Hindlimb muscle (tissue), 1 donor: ENCODE results near the gene CLEC4C. TPM values are rescaled to one million over a fixed set of nuclear protein-coding genes. Genes with fewer than 3 reads are reported as not detected.

Experiments used
- DNase-seq: peaks from one replicate; pipeline ENCODE4 v3.0.0-alpha.2; 2013
- polyA plus RNA-seq: library from polyadenylated mRNA; unstranded; fragments of 120-200 nt; gene quantifications from one replicate; pipeline ENCODE4 v1.2.1, GENCODE V29; 2013; ENCODE audit not compliant: insufficient read length

CLEC4C gene
- polyA plus RNA-seq, 1 donor = not detected

DNA sequence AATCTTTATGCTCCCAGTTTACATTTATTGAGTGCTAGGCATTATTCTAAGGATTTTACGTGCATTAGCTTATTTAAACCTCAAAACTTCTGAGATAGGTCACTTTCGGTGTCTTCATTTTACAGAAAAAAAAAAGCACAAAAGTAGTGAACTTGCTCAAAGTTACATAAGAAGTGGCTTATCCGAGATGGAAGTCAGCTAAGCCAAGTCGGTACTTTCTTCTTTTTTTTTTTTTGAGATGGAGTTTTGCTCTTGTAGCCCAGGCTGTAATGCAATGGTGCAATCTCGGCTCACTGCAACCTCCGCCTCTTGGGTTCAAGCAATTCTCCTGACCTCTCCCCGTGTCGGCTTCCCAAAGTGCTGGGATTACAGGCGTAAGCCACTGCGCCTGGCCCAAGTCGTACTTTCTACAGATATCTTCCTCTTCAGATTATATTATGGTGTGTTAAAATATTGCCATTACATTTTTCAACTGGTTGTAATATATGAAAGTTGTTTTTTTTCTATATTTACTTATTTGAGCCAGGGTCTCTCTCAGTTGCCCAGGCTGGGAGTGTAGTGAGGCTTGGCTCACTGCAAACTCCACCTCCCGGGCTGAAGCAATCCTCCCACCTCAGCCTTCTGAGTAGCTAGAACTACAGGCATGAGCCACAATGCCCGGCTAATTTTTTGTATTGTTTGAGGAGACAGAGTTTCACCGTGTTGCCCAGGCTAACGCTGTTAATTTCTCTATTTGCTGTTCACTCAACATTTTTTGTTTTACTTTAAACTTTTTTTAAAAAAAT, 27.0 kb downstream of the CLEC4C start:
- DNase-seq = no peak

DNA sequence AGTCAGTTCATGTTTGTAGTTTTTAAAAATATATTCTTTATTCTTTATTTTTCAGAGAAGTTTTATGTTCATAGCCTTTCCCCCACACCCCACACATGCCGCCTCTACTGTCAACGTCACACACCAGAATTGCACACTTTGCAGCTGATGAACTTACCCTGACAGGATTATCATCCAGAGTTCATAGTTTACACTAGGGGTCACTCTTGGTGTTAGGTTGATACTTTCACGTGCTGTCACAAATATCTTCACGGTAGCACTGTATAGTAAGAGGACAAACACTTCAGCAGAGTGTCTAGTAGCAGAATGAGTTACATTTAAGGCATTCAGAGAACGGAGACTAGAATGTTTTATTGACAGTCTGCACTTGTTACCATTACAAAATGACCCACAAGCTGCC, 30.8 kb downstream of the CLEC4C start:
- no peak for DNase-seq

DNA sequence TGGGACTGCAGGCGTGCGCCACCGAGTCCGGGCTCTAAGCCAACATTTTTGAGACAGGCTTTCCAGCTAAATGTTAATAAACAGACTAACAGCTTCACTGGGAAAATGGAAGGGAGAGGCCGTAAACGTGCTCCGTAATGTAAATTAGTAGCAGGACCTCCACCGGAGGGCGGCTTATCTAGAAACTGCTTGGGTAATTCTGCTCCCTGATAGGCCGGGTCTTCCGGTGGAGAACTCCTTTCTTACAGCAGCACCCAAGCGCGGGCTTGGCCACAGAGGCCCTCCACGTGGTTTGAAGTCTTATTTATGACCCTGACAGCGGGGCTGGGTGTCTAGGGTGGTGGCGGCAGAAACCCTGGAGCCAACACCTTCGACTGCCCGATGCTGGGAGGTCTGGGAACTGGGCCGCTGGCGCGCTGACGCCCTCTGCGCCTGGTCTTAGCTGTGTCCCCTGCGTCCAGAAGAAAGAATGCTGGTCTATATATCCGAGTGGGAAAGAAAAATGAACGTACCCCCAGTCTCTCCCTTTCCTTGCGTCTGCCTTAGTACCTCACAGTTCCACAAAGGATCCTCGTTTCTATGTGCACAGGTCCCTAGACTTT, 34.2 kb downstream of the CLEC4C start:
- DNase-seq = no peak

DNA sequence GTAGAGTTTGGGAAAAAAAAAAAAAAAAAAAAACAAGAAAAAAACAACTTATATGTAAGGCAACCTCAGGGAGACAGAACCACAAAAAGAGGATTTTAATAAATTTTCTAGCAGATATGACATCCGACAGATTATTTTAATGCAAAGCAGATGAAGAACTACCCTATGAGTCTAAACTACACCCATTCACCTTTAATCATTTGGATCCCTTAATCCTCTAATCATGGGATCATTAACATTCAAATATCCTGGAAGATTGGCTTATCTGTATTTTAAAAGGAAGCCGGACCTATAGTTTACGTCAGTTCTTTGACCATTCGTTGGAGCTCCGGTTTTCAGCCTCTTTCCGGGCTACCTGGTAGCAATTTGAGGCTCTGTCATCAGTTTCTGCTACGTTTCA, 36.0 kb downstream of the CLEC4C start, which contains the start of gene DPPA3:
TSS of gene DPPA3 (plus strand) at position 301 of the 400 bp plus-strand sequence. CDS start 138 bp downstream, outside the sequence.
- DNase-seq = no peak

DNA sequence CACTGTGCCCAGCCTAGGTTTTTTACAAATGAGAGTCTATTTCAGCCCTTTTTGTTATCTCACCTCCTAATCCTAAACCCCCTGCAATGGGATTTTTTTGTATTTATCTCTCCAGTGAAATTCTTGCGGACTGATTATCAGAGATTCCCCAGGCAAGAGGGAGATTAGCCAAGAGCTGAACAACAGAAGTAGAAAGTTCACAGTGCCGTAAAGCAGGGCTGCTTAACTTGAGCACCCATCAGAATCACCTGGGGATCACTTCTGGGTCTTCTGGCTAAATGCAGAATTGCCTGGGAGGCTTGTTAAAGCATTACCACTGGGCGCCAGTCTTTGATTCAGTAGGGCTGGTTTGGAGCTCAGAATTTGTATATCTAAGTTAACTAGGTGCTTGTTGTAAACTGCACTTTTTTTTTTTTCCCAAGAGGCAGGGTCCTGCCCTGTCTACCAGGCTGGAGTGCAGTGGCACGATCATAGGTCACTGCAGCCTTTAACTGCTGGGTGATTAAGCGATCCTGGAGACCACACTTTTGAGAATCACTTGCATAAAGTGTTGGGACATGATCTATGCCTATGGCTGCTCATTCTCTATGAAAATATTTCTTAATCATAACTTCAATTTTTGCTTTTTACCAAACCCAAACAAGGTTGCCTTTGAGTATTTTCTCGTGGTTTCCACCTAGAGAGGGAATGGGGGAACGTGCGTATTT, 37.1 kb downstream of the CLEC4C start:
- DNase-seq = no peak

DNA sequence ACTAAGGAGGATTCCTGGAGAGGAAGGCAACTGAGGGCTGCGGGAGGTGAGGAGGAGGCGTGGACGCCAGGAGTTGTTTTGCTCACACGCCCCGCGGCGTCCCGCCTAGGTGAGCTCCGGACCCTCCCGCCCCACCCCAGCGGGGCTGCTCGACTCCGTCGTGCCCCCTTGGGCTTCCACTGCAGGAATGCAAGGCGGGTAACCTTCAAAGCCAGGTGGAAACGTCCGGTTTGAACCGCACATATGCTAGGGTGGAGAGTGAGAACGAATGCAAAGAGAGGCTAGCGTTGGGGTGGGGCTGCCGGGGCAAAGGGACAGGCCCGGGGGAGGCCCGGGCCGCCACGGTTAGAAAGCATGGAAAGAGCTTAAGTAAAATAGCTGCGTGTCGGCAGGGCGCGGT, 41.3 kb downstream of the CLEC4C start:
- no peak for DNase-seq

DNA sequence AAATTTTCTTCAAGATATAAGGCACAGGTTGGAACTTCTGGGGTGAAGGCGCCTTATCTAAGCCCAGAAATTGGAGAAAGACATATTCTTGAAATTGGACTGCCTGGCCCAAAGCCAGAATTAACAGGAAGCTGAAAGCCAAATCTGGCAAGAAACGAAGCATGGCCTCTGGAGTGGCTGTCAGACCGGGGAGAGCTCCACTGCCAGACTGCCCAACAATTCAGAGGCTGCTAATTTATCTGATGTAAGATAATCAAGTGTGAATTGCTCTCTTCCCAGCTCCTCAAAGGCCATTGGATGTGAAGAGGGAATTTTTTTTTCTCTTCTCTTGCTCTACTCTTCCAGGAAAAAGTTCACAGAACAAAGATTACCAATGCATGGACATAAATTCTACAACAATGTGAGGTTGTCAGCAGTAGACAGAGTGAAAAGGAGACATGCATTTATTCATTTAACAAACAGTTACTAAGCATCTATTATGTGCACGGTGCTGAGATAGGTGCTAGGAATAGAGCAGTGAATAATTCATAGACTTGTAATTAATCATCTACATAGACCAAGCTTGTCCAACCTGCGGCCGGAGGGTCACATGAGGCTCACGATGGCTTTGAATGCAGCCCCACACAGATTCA, 51.5 kb downstream of the CLEC4C start, which contains the start of gene GDF3:
TSS of gene GDF3 (minus strand) at position 210 of the 632 bp plus-strand sequence. CDS start at position 163, 47 bp downstream.
- no peak for DNase-seq

DNA sequence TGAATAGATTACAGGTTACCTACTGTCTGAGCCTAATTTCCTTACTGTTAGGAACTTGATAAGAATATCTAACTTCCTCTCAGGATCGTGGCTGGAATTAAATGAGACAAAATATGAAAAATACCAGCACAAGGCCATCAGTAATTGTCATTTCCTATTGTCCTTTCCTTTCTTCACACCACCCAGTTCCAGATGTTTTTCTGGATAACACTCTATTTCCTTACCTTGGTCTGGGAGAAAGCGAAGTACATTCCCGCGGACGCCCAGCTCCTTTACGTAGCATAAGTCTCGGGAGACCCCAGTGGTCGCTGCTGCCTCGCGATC, 52.0 kb downstream of the CLEC4C start:
- DNase-seq = no peak

DNA sequence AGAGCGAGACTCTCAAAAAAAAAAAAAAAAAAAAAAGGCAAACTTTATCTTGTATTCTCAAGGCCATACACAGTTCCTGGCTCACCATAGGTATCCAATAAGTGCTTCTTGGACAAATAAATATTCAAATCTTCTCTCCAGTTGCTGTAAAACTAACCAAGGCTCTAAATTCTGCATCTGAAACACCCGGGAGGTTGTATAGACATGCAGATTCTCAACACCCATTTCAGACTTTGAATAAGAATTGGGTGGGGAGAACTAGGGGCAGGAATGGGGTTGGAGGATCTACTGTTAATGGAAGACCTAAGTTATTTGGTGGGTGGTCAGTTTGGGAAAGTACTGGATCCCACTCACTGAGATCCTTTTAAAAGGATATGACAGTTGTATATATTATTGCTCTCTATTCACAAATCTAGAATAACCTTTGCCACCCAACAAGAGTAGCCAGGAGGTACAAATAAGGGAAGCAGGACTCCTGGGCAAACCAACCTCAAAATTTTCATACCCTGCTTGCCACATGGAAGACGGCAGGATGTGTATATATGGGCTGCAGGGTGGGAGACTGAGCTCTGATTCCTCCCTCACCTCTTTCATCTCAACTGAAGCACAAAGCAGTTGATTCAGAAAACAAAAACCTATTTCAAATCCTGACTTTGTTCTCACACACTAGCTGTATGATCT, 52.5 kb downstream of the CLEC4C start:
- DNase-seq = no peak

DNA sequence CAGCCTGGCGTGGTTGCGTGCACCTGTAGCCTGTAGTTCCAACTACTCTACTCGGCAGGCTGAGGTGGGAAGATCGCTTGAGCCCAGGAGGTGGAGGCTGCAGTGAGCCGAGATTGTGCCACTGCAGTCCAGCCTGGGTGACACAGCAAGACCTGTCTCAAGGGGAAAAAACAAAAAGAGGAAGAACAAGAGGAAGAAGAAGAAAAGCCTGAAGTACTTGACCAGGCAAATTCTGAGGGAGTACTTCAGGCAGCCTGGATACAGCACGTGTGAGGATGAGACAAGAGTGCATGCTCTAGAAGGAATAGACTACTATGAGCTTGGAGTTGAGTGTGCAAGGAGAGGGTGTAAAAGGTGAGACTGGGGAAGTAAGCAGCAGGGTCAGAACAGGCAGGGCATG, 53.4 kb downstream of the CLEC4C start:
- DNase-seq = no peak

DNA sequence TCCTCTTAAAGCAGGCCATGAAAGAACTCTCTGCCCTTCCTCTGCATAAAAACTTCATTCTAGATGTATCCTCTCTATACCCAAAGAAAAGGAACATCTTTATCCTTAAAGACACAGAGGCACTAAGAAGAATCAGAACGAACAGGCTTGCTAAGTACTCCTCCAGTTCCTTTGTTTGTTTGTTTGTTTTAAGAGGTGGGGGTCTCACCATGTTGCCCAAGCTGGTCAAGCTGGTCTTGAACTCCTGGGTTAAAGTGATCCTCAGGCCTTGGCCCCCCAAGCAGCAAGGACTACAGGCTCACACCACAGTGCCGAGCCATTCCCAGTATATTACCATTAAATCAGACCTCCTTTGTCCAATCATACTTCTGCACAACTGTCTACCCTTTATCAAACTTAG, 65.6 kb downstream of the CLEC4C start:
- DNase-seq = no peak

Other genes with a start within 250 kb of the CLEC4C start
- 25.1 TPM for gene CD163, start 243.6 kb downstream of the CLEC4C start, polyA plus RNA-seq
- gene APOBEC1, start 81.5 kb downstream of the CLEC4C start, polyA plus RNA-seq = not detected
- not detected for gene GDF3, start 51.6 kb downstream of the CLEC4C start, polyA plus RNA-seq
- gene DPPA3, start 35.9 kb downstream of the CLEC4C start, polyA plus RNA-seq = not detected
- gene NANOGNB, start 17.8 kb upstream of the CLEC4C start, polyA plus RNA-seq = not detected
- 0.61 TPM for gene NANOG, start 42.0 kb upstream of the CLEC4C start, polyA plus RNA-seq
- gene SLC2A14, start 125.5 kb upstream of the CLEC4C start, polyA plus RNA-seq = 0.59 TPM
- 17.5 TPM for gene SLC2A3, start 188.8 kb upstream of the CLEC4C start, polyA plus RNA-seq